ENCODE measurements around the gene EFCAB9. TPM values are rescaled to one million over a fixed set of nuclear protein-coding genes. Genes with fewer than 3 reads are reported as not detected.

EFCAB9 gene
- total and polyA plus RNA-seq, 2 of the 8 experiments (the other 6 are each of a cell fraction or from before 2014, with no cell fraction given), result not detected

GRCh38 chr5:172144291-172144815, 49.6 kb upstream of the EFCAB9 start:
- Histone ChIP-seq H3K79me2 (ENCODE audit: control insufficient read depth in 1 of 2, insufficient read depth in 2 of 2, low read length in 2 of 2) (no peaks in the 10 kb centered on the region), H2BK5ac (ENCODE audit: low read depth, low read length) (no peak overlapping the region), H3K9ac (replicated peaks in 1 of 4; ENCODE audit: extremely low read depth in 1 of 4, low read depth in 3 of 4, low read length in 3 of 4) (no peak overlapping the region), H2BK120ac (replicated peaks; ENCODE audit: low read depth, low read length) (no peak overlapping the region), H2AK5ac (ENCODE audit: low read depth, low read length) (no peak overlapping the region), H3K23ac (ENCODE audit: insufficient read length) (no peak overlapping the region), H3K27ac (ENCODE audit: low read depth, low read length) (no peak overlapping the region), H3K9me3 (ENCODE audit: insufficient read depth in 2 of 2, low read depth in 1 of 2, low read length in 1 of 2) (no peaks in the 10 kb centered on the region), H3K4me2 (ENCODE audit: insufficient read depth in 1 of 2, low read depth in 2 of 2, low read length in 2 of 2) (no peak overlapping the region), H2BK15ac (ENCODE audit: low read length) (no peak overlapping the region), H3K79me1 (ENCODE audit: low read depth, low read length) (no peaks in the 10 kb centered on the region; the same call in 1 of the 2 replicates), H3K36me3 (ENCODE audit: control insufficient read depth in 2 of 4, insufficient read depth in 4 of 4, low read length in 3 of 4) (no peaks in the 10 kb centered on the region), H3K4ac (replicated peaks; ENCODE audit: insufficient read length, low read depth, low read length) (no peak overlapping the region), H3K56ac (replicated peaks; ENCODE audit: insufficient read length, low read depth, low read length) (no peak overlapping the region), H2BK20ac (ENCODE audit: low read length) (no peak overlapping the region), H3K27me3 (replicated peaks in 1 of 4; ENCODE audit: control insufficient read depth in 3 of 4, extremely low read depth in 1 of 4, insufficient read depth in 3 of 4, low read length in 3 of 4) (no peaks in the 10 kb centered on the region), H2AFZ (ENCODE audit: low read length) (no peak overlapping the region), H3K4me1 (replicated peaks in 1 of 4; ENCODE audit: control insufficient read depth in 3 of 4, insufficient read depth in 4 of 4, low read length in 3 of 4) (peaks cover 0 to 8% (median 5%) of the 10 kb centered on the region in 4 experiments; a peak in 5 of 7 replicates), H3K4me3 (ENCODE audit: extremely low read depth in 1 of 4, insufficient read depth in 2 of 4, low read depth in 3 of 4, low read length in 4 of 4) (no peak overlapping the region), H2BK12ac (ENCODE audit: low read depth, low read length) (no peak overlapping the region), H4K20me1 (replicated peaks in 1 of 2; ENCODE audit: control insufficient read depth in 1 of 2, insufficient read depth in 2 of 2, low read length in 2 of 2) (peaks cover 3 to 4% of the 10 kb centered on the region in 2 experiments), H4K8ac (ENCODE audit: extremely low read depth, insufficient read depth, low read length) (no peak overlapping the region; the same call in 1 of the 2 replicates), H3K23me2 (ENCODE audit: low read depth, low read length) (no peaks in the 10 kb centered on the region), H4K5ac (ENCODE audit: insufficient read length, low read depth, low read length) (no peak overlapping the region), H3K14ac (ENCODE audit: insufficient read length) (no peak overlapping the region), H3K18ac (ENCODE audit: extremely low read depth, low read length) (no peak overlapping the region), H4K91ac (replicated peaks; ENCODE audit: insufficient read length, low read length) (no peak overlapping the region)
- CTCF ChIA-PET (ENCODE audit: partially characterized antibody), result interaction anchor here (0.5 to 1.1 kb wide), 4 partner anchors 12 to 304 kb away, joined by 3 to 5 read pairs (median 3); no protein-coding TSS in a partner anchor
- FAIRE-seq (no peak), DNase-seq (ENCODE audit: low read depth in 1 of 2, low spot score in 2 of 2) (no peak)
- TF ChIP-seq, protein P1, sequence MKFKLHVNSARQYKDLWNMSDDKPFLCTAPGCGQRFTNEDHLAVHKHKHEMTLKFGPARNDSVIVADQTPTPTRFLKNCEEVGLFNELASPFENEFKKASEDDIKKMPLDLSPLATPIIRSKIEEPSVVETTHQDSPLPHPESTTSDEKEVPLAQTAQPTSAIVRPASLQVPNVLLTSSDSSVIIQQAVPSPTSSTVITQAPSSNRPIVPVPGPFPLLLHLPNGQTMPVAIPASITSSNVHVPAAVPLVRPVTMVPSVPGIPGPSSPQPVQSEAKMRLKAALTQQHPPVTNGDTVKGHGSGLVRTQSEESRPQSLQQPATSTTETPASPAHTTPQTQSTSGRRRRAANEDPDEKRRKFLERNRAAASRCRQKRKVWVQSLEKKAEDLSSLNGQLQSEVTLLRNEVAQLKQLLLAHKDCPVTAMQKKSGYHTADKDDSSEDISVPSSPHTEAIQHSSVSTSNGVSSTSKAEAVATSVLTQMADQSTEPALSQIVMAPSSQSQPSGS (IDR thresholded peaks at IDR 0.05; ENCODE audit: low read length), result no peak
- TF ChIP-seq RXRA (IDR thresholded peaks at IDR 0.05; ENCODE audit: insufficient read depth, low read depth, low read length), result no peak
- WGBS, 2 experiments (ENCODE audit: extremely low coverage in 1 of 2, insufficient coverage in 1 of 2, insufficient read length in 1 of 2, insufficient replicate concordance in 2 of 2, low coverage in 1 of 2, low lambda C conversion rate in 2 of 2, missing lambda C conversion rate in 1 of 2), result 92% methylated on average over 10 of the region's 10 CpGs; no CpG with 5 or more reads in 1 of the 2 experiments
- POLR2A ChIA-PET (ENCODE audit: partially characterized antibody), result no interaction called here

Data from H1 (cell line).